GM19023 (cell line): Measurements from ENCODE around the gene SETD5.

ENCODE experiments used
- ATAC-seq: cut with Tn5 transposase; IDR thresholded peaks from one replicate; pipeline ENCODE4 v1.9.1; 2021; ENCODE audit warnings: mild to moderate bottlenecking, moderate library complexity; ENCODE audit not compliant: unreplicated experiment

The SETD5 gene

DNA sequence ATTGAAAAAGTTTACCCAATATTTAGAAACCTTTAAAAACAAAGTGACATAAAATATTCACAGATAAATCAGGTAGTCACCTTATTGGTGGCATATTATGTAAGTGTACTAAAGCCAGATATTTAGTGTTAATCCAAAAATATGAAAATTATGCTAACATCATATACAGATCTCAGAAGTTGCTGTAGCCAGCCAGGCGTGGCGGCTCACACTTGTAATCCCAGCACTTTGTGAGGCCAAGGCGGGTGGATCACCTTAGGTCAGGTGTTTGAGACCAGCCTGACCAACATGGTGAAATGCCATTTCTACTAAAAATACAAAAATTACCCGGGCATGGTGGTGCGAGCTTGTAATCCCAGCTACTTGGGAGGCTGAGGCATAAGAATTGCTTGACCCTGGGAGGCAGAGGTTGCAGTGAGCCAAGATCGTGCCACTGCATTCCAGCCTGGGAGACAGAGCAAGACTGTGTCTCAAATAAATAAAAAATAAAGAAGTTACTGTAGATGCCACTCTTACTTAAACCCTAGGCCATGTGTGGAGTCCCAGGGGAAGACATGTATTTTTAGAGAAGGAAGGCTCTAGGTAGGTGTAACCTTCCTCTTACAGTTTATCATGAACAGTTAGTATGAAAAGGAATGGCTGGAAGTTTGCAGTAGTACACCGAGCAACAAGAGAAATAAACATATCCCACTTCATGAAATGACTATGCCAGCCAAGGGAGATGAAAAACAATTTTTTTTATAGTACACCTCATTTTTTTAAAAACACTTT, 9.6 kb downstream of the SETD5 start:
- ATAC-seq, result no peak

GRCh38 chr3:9408061-9408460, 10.6 kb downstream of the SETD5 start:
- no peak for ATAC-seq

- ATAC-seq, result no peak
Measured at GRCh38 chr3:9408546-9408945, 11.1 kb downstream of the SETD5 start.

GRCh38 chr3:9409981-9410854, 12.8 kb downstream of the SETD5 start:
- ATAC-seq, result no peak

DNA sequence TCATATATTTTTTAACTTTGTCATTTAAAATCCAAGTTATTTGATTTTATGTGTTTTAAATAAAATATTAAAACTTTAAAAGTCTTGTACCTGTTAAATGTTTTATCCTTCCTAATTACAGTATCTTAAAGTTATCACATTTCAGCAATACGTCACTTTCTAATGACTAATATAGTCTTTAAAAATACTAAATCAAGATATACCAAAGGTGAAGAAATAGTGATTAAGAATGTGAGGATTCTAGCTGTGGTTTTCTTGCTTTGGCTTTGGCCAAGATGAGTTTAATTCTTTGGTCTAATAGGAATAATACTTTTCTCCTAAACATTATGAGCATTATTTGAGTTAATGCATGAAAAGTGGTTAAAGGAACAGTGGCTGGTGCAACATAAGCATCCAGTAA, 13.9 kb downstream of the SETD5 start:
- no peak for ATAC-seq

- no peak for ATAC-seq
Measured at GRCh38 chr3:9412293-9412692, 14.9 kb downstream of the SETD5 start.

DNA sequence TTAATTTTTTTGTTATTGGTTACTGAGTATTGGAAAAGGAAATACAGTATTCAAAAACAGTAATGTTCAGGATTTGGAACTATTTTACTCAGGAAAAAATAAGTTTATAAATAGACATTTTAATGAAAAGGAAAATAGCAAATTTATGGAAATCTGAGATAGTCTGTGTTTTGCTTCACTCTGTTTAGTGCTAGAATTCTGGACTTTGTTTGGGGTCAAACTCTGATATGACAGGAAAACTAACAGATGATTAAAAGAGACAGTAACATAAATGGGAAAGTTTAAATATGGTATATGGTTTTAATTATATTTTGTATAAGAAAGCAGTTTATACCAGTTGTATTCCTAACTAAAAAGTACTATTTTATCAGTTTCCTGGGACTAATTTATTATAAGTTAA, 17.4 kb downstream of the SETD5 start:
- ATAC-seq, result no peak

- ATAC-seq, result no peak
Measured at GRCh38 chr3:9415485-9416138, 18.2 kb downstream of the SETD5 start.

DNA sequence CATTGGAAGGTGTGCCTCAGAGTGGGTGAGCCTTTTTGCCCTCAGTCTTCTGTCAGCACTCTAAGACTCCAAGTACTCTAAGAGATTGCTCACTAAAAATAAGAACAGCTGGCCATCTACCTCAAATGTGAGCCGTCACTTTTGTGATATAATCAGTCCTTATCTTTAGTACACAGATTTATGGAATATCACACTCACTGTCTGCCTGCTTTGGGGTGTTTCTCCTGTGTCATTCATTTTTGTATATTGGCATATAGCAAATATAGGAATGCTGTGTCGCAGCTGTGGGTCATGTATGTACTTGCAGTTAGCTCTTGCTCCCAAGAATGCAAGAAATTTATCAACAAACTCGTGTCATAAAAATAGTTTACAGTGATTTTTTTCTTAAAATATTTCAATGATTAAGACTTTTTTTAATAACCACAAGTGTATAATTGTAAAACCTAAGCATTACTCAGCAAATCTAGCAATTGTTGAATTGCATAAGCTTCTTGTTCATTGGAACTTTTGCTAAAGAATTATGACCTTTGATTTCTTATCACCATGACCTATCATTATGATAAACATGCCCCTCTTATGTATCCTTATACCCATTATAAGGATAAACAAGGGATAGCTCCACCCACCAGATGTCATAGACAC, 18.8 kb downstream of the SETD5 start:
- no peak for ATAC-seq

DNA sequence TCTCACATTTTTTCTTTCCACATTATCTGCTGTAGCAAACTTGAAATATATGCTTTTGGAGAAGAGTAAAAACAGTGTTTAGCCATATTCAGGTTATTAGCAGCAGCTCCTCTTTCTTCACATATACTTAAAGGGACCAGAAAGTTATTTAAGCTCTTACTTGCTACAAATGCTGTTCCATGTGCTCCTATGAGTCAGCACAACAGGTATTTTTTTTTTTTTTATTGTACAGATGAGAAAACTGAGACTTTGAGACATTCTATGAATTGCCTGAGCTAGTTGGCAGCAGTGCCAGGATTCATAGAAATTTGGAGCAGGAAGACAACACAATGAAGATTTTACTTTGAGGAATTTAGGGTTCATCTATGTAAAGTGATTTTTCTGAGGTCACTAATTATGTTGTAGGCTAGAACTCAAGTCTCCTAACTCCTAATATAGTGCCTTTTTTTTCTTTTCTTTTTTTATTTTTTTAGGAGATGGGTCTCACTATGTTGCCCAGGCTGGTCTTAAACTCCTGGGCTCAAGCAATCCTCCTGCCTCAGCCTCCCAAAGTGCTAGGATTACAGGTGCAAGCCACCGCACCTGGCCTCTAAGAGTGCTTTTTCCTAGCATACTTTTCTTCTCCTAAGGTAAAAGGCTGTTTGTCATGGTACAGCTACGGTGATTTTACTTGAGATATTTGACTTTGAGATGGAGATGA, 23.6 kb downstream of the SETD5 start:
- ATAC-seq, result no peak

- ATAC-seq, result no peak
Measured at GRCh38 chr3:9422712-9423424, 25.5 kb downstream of the SETD5 start.

DNA sequence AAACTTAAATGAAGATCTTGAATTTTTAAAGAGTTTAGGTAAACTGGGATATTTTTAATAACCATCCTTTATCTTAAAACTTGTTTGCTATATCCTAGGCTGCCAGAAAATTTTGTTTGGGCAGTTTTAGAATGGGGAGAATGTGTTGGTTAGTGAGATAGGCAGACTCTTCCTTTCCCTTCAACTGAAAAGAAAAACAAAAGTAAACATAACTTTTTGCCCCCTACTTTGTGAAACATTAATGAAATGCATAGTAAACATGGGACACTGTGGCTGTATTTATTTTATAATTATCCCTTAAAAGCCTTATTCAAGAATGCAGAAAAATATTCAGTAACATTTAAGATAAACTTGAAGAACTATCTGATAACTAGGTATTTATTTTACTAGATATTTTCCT, 31.0 kb downstream of the SETD5 start:
- ATAC-seq, result no peak

DNA sequence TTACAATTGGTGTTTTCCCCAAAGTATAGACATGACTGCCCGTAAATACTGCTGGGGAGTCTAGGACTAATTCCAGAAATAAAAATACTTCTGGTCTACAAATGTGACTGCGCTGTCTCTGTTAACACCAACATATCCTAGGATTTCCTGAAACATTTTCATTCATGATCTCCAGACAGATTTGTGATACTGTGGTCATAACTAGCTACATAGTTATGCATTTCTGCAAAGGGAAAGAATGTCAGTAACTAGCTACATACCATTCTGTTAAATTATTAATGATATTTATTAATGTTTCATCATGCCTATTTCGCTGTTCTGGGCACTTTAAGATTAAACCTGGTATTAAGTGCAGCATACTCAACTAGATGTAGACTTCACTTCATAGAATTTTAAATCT, 33.3 kb downstream of the SETD5 start:
- ATAC-seq, result no peak

DNA sequence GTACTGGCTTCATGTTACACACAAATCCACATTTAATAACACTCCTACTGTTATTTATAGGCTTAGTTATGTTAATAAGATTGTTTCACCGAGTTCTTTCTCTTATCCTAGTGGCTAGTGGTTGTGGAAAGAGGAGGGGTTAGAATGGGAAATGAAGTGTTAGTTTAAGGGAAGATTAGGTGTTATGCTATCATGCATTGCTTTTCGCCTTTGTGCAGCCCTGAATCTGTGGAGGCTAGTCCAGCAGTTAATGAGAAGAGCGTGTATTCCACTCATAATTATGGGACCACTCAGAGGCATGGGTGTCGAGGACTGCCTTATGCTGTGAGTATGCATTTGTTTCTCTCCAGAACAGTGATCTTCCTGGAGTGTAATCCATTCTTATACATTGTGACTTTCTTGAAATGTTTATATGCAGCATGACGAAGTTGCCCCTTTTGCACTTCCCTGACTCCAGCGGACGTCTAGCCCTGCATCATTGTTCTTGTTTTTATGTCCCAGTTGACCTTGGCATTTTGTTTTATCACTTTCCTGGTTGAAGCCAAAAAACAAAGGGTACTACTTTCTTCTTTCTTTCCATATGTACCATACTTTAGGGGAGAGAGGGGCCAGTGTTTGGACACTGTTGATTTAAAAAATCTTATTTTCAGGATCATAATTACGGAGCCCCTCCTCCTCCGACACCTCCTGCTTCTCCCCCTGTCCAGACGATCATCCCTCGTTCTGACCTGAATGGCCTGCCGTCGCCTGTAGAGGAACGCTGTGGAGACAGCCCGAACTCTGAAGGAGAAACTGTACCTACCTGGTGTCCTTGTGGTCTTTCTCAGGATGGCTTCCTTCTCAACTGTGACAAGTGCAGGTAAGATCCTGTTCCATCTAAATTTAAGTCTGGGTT, 36.5 kb downstream of the SETD5 start:
- no peak for ATAC-seq

DNA sequence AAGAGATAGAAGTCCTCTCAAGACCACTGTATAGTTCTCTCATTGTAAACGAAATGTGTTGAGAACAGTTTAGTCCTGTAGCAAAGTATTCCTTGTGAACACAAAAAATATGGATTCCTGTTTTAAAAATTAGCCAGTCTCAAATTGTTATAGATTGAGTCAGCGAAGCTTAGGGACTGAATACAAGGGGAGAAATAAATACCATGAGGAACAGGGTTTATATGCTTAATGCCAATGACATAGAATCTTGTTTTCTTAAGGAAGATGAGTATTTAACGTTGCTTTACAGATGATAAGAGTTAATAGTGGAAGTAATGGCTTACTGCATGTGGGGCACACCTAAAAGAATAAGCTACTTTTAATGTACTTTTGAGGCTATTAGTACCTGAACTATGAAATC, 37.9 kb downstream of the SETD5 start:
- ATAC-seq, result no peak

DNA sequence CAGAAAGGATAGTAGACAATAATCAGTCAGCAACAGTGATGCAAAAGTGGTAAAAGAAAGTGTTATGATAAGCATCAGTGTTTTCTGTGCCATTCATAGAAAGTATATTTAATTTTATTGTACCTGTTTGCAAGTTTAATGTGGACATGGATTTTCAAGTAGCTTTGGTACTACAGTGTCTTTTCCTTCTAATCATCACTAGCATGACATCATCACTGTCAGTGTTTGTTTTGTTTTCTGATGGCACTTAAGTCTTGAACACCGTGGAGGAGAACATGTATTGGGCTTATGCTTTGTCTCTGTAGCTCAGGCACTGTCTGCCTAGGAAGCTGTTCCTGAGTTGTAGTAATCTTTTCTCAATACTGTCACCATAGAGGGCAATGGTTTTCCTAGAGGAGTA, 41.9 kb downstream of the SETD5 start:
- ATAC-seq, result no peak

GRCh38 chr3:9441501-9442221, 44.2 kb downstream of the SETD5 start:
- no peak for ATAC-seq

GRCh38 chr3:9448071-9448470, 50.7 kb downstream of the SETD5 start:
- no peak for ATAC-seq
